ENCODE measurements around the gene LRTM2.
"Not testable (repeated sequence)": the region's sequence is repeated elsewhere in the genome, so short reads cannot be mapped to it uniquely, and the experiment has no call there.

LRTM2 gene

GRCh38 chr12:1811281-1811947 lies 9.0 kb upstream of the LRTM2 start:
- DNase-seq (ENCODE audit: low read depth, low spot score): no peak

- DNase-seq (ENCODE audit: low read depth, low spot score): no peak
Measured at GRCh38 chr12:1811948-1812291, 8.4 kb upstream of the LRTM2 start.

- DNase-seq (ENCODE audit: low read depth, low spot score): no peak
Measured at GRCh38 chr12:1812650-1813302, 7.6 kb upstream of the LRTM2 start.

GRCh38 chr12:1814266-1814665 lies 6.1 kb upstream of the LRTM2 start:
- no peak for DNase-seq (ENCODE audit: low read depth, low spot score)

GRCh38 chr12:1815108-1815507 lies 5.3 kb upstream of the LRTM2 start:
- DNase-seq (ENCODE audit: low read depth, low spot score): no peak

GRCh38 chr12:1815814-1816729 lies 4.3 kb upstream of the LRTM2 start:
- DNase-seq (ENCODE audit: low read depth, low spot score): no peak

- DNase-seq (ENCODE audit: low read depth, low spot score): no peak
Measured at GRCh38 chr12:1816730-1817348, 3.5 kb upstream of the LRTM2 start.

GRCh38 chr12:1817928-1818327 lies 2.4 kb upstream of the LRTM2 start:
- DNase-seq (ENCODE audit: low read depth, low spot score): not testable (repeated sequence)

GRCh38 chr12:1819050-1819449 lies 1.3 kb upstream of the LRTM2 start:
- DNase-seq (ENCODE audit: low read depth, low spot score): no peak

GRCh38 chr12:1819571-1819970 lies 794 bp upstream of the LRTM2 start:
- DNase-seq (ENCODE audit: low read depth, low spot score): no peak

GRCh38 chr12:1820896-1821291 lies 529 bp downstream of the LRTM2 start:
- DNase-seq (ENCODE audit: low read depth, low spot score): no peak

GRCh38 chr12:1821805-1822204 lies 1.4 kb downstream of the LRTM2 start:
- no peak for DNase-seq (ENCODE audit: low read depth, low spot score)

- no peak for DNase-seq (ENCODE audit: low read depth, low spot score)
Measured at GRCh38 chr12:1822699-1823098, 2.3 kb downstream of the LRTM2 start.

GRCh38 chr12:1823237-1823636 lies 2.9 kb downstream of the LRTM2 start:
- DNase-seq (ENCODE audit: low read depth, low spot score): no peak

- DNase-seq (ENCODE audit: low read depth, low spot score): no peak
Measured at GRCh38 chr12:1825382-1826102, 5.2 kb downstream of the LRTM2 start.

GRCh38 chr12:1826401-1826800 lies 6.0 kb downstream of the LRTM2 start:
- no peak for DNase-seq (ENCODE audit: low read depth, low spot score)

- DNase-seq (ENCODE audit: low read depth, low spot score): no peak
Measured at GRCh38 chr12:1826867-1827705, 6.7 kb downstream of the LRTM2 start.

- DNase-seq (ENCODE audit: low read depth, low spot score): no peak
Measured at GRCh38 chr12:1827826-1828805, 7.8 kb downstream of the LRTM2 start.

GRCh38 chr12:1828856-1829255 lies 8.5 kb downstream of the LRTM2 start:
- no peak for DNase-seq (ENCODE audit: low read depth, low spot score)

All from smooth muscle cell of the brain vasculature (primary cell).